Inflammatory macrophage (primary cell): ENCODE data around the gene SPTBN2.

Experiments used
- DNase-seq, 2 donors: peaks; one replicate each; pipeline ENCODE4 v3.0.0-alpha.2; 2020 to 2022

SPTBN2 gene

DNA sequence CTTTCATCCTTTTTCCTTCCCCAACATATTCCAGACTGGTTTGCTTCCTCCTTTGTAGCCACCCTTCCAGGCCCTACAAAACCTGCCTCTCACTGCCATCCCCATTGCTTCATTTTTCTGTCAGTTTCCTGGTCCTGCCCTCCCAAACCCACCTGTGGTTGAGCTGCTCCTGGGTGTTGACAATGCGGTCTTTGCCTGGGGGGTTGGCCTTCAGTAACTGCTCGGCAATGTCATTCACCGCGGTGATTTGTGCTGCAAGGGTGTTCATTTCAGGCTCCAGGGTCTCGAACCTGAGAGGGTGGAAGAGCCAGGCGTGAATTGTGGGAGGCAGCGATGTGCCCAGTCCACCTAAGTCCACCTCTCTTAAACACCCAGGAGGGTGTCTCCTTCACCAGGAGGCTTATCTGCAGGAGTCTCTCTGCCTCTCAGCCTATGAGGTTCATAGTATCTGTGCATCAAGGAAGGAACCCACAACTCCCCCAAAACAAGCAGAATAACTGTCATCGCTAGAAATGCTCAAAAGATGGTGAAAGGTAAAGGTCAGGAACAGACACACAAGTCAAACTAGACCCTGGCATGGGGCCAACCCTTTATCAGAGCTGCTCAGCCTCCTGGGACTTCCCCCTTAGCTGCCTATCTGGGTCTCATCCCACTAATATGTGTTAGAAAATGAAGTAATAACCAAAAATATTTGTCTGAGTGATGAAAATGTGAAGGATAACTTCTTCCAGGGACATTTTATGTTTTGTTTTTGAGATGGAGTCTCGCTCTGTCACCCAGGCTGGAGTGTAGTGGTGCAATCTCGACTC lies 27.4 kb downstream of the SPTBN2 start:
- DNase-seq = no peak

DNA sequence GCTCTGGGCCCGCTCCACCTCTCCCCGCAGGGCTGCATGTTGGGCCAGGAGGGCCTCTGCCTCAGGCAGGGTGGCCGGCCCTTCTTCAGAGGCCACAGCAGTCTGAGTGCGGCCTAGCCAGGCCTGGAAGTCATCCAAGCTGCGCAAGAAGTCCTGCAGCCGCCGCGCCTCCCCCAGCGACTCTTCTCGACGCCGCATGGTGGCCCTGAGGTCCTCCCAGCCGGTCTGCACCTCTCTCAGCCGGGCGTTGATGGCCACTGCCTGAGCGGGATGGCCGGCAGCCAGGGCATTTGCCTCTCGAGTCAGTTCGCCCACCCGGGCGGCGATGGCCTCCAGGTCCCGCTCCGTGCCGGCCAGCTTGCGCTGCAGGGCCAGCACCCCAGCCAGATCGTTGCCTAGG lies 28.3 kb downstream of the SPTBN2 start:
- no peak for DNase-seq

GRCh38 chr11:66700337-66700736 lies 28.7 kb downstream of the SPTBN2 start:
- no peak for DNase-seq

GRCh38 chr11:66698491-66698890 lies 30.5 kb downstream of the SPTBN2 start:
- no peak for DNase-seq

DNA sequence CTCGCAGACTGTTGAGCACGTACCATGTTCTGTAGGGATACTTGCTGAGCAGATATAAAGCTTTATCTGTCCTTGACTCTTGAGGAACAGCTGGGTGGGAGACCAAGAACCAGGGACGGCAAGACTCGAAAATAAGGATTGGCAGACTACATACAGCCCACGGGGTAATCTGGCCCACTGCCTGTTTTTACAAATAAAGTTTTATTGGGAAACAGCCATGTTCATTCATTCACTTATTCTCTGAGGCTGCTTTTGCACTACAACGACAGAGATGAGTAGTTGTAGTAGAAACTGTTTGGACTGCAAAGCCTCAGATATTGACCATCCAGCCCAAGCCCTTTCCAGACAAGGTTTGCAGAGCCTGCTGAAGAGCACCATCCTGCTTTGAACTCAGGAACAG lies 31.0 kb downstream of the SPTBN2 start:
- no peak for DNase-seq

GRCh38 chr11:66696146-66696545 lies 32.9 kb downstream of the SPTBN2 start:
- no peak for DNase-seq

DNA sequence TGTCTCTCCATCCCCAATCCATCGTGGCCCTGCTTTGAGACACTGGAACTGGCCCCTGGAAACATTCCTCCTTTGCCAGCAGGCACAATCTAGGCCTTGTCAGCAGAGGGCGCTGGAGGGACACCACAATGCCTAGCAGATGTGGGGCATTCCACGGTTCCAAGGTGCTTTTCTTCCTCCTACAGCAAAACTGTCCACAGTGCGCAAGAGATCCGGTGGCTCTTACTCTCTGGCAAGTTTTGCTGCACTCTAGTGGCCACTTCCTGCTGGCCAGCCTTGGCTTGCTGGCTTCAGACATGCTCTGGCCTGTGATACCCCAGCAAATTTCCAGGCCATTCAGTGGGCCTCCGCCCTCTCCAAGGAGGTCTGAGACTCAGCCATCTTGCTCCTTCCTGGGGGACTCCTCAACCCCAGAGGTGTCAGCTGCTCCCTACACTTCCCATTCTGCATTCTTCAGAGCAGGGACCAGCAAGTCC lies 34.2 kb downstream of the SPTBN2 start:
- DNase-seq = peak; percentile 90 to 95

DNA sequence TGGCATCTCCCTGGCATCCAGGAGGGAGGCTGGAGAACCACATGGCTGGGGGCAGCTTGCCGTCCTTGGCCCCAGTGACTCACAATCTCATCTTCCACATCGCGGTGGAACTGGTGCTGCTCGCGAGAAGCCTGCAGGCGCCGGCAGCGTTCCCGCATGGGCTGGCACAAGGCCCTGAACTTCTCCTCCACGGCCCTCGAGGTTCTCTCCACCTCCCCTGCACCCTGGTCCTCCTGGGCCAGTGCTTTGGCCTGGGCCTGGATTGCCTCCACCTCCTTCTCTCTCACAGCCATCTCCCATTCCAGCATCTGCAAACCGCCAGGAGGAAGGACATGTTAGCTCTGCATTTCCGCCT lies 35.0 kb downstream of the SPTBN2 start:
- DNase-seq = no peak

- no peak for DNase-seq
Measured at GRCh38 chr11:66693356-66694055, 35.5 kb downstream of the SPTBN2 start.

GRCh38 chr11:66692871-66693331 lies 36.1 kb downstream of the SPTBN2 start:
- no peak for DNase-seq

GRCh38 chr11:66692446-66692845 lies 36.6 kb downstream of the SPTBN2 start:
- no peak for DNase-seq

- DNase-seq = no peak
Measured at GRCh38 chr11:66691311-66691980, 37.6 kb downstream of the SPTBN2 start.

DNA sequence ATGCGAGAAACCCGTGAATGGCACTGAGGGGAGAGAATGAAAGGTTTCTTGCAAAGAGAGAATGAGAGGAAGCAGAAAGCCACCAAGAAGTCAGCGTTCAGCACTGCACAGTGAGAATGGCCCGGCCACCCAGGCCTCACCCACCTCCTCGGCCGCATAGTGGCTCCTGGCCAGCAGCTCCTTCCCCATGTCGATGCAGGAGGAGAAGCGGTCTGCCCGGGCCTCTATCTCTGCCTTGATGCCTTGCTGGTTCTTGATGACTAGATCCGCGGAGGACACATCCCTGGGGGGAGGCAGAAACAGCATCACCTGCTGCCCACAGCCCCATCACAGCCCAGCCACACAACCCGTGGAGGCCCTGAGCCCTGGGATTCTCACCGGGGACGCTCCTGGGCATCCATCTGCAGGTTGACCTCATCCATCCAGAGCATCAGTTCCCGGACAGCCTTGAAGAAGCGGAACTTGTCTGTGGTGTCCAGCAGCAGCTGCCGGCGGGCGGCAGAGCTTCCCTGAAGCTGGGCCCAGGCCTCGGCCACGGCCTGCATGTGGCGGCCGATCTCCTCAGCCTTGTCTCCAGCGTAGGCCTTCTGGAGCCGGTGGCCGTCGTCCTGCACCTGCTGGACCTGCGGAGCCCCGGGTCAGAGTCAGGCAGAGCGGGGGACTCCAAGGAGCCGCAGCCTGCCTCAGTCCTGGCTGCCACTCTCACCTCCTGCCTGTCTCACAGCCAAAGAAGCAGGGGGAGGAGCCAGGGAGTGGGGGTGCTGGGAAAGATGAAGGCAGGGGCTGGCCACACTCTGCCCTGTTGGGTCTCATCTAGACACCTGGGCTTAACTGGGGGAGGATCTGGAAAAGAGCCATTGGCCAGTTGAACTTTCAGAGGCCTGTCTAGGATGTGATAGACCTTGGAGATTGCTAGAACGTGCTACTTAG lies 39.1 kb downstream of the SPTBN2 start:
- DNase-seq = no peak

DNA sequence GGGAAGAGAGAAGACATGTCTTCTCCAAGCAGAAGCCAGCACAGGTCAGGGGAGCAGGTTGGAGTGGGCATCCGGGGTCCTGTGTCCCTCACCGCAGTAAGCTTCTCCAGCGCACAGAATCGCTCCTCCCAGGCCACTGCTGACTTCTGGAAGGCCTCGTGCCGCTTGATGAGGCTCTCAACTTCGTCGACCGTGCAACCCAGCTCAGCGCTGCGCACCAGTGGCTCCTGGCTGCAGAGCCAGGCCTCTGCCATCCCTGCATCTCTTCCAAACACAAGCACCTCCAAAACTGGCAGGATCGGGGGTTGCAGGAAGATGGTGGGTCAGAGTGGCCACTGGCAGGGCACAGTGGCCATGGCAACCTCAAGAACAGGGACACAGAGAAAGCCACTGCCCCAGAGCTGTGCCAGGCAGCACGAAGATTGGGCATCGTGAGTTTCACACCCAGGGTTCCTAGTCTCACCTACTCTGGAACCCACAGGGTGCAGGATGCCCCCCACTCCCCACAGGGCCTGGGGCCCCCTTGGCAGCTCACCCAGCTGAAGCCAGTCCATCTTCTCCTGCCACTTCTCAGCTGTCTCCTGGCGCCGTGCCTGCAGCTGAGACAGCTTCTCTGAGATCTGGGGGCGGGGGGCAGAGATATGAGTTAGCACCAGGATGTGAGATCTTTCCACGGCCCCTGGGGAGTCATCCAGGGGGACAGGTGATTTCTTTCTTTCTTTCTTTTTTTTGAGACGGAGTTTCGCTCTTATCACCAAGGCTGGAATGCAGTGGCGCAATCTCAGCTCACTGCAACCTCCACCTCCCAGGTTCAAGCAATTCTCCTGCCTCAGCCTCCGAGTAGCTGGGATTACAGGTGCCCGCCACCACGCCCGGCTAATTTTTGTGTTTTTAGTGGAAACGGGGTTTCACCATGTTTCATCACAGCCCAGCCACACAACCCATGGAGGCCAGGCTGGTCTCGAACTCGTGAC lies 40.2 kb downstream of the SPTBN2 start:
- no peak for DNase-seq

DNA sequence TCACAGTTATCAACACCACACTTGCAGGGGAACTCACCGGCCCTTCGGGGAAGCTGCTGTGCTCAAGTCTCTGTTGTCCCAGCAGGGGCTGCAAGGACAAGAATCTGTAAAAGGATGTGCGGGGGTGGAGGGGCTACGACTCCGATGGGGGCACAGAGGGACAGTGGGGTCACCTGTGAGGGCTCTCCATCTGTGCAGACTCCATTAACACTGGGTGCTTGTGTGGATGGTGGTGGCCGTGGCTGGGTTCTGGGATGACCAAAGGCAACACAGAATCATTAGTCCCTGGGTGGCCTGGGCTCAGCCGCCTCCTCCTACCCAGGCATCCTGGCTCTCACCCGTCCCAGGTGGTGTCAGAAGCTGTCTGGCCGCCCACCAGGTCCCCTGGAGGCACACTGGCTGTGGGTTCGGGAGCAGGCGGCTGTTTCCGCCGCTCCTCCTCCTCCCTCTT lies 41.2 kb downstream of the SPTBN2 start:
- no peak for DNase-seq

GRCh38 chr11:66686801-66687750 lies 41.9 kb downstream of the SPTBN2 start:
- DNase-seq = no peak

- no peak for DNase-seq
Measured at GRCh38 chr11:66686100-66686785, 42.8 kb downstream of the SPTBN2 start.

GRCh38 chr11:66685276-66686099 lies 43.5 kb downstream of the SPTBN2 start:
- no peak for DNase-seq
